NCI-H1105 treated with DMSO at 0.1 percent for 48 hours (cell line): ENCODE results near the gene LAMA1.
"Not testable (repeated sequence)": the region's sequence is repeated elsewhere in the genome, so short reads cannot be mapped to it uniquely, and the experiment has no call there.

ENCODE experiments used
- DNase-seq: peaks from one replicate; lab custom pipeline; 2025; lab: John Stamatoyannopoulos, UW

The LAMA1 gene, protein sequence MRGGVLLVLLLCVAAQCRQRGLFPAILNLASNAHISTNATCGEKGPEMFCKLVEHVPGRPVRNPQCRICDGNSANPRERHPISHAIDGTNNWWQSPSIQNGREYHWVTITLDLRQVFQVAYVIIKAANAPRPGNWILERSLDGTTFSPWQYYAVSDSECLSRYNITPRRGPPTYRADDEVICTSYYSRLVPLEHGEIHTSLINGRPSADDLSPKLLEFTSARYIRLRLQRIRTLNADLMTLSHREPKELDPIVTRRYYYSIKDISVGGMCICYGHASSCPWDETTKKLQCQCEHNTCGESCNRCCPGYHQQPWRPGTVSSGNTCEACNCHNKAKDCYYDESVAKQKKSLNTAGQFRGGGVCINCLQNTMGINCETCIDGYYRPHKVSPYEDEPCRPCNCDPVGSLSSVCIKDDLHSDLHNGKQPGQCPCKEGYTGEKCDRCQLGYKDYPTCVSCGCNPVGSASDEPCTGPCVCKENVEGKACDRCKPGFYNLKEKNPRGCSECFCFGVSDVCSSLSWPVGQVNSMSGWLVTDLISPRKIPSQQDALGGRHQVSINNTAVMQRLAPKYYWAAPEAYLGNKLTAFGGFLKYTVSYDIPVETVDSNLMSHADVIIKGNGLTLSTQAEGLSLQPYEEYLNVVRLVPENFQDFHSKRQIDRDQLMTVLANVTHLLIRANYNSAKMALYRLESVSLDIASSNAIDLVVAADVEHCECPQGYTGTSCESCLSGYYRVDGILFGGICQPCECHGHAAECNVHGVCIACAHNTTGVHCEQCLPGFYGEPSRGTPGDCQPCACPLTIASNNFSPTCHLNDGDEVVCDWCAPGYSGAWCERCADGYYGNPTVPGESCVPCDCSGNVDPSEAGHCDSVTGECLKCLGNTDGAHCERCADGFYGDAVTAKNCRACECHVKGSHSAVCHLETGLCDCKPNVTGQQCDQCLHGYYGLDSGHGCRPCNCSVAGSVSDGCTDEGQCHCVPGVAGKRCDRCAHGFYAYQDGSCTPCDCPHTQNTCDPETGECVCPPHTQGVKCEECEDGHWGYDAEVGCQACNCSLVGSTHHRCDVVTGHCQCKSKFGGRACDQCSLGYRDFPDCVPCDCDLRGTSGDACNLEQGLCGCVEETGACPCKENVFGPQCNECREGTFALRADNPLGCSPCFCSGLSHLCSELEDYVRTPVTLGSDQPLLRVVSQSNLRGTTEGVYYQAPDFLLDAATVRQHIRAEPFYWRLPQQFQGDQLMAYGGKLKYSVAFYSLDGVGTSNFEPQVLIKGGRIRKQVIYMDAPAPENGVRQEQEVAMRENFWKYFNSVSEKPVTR (N-terminal part only)

DNA sequence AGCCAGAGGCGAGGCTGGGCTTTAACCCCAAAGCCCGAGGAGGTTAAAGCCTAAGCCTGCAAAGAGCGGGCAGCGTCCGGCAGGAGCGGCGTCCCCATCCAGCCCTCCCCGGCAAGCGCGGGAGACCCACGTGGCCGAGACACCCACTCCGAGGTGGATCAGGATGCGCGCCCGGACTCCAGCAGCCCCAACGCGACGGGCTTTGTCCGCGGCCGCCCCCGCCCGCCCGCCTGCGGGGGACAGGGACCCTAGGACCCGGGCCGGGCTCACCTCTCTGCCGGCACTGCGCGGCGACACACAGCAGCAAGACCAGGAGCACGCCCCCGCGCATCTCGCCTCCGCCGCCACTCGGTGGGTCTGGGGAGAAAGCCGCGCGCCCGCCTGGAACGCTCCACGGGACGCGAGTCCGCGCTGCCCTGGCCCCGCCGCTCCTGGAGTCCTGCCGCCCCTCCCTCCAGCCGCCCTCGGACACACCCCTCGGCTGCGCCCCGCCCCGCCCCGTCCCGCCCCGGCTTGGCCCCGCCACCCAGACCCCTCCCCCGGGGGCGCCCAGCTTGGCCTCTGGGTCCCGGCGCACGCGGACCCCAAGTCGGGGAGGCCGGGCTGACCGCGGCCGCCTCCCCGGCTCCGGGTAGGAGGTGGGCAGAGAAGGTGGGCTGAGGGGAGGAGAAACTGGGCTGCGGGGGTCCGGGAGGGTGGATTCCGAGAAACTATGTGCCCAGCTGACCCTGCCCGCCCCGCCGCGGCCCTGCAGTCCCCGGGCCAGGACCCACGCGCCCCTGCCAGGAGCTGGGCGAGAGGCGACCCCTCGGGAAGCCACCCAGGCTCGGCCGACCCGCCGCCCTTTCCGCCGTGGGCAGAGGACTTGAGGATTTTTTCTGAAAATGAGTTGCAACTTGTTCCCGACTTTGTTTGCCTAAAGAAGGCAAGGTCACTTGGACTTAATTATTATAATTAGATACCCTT is at the start of gene LAMA1:
TSS of gene LAMA1 (minus strand) at position 408 of the 966 bp plus-strand sequence. CDS start at position 331, 77 bp downstream.
- no peak for DNase-seq

DNA sequence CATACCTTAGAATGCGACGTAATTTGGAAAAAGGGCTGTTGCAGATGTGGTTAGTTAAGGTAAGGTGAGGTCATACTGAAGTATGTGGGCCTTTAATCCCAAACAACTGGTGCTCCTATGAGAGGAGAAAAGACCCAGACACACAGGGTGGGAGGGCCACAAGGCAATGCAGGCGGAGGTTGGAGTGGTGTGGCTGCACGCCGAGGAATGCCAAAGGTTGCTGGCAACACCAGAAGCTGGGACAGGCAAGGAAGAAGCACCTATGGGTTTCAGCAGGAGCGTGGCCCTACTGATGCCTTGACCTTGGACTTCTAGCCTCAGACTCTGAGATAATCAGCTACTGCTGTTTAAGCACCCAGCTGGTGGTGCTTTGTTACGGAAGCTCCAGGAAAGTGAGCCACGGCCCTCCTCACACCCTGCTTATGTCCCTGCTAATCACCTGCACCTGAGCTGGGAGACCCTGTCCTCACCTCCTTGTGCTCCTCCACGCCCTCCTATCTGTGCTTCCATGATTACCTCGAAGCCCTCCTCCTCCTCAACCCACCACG is 48.3 kb upstream of the LAMA1 start:
- no peak for DNase-seq

DNA sequence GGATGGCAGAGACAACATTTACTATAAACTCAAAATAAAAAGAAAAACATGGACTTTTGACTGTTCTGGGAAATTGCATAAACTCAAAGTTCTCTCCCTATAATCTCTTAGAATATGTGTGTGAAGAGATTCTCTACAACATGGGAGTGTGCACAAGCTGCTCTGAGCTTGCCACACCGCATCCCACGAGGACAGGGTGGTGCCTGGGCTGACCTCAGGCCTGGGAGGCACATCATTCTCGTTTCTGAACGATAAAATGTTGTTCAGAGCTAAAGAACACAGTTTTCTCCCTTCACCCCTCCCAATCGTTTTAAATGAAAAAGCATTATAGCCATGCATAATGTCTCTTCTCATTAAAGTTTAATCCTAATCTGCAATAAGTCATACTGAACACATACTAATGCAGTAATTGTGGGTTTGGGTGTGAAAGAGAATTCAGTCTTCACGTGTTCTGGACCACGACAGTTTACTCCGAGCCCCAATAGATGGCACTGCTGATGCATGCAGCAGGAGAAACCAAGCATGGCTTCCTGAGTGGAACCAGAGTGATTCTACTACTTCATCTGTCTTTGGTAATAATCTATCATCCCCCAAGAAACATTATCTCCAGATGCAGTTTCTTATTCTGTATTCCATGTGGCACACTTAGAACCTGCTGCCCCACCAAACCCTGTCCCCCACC is 46.9 kb upstream of the LAMA1 start:
- DNase-seq, result peak; percentile 6

DNA sequence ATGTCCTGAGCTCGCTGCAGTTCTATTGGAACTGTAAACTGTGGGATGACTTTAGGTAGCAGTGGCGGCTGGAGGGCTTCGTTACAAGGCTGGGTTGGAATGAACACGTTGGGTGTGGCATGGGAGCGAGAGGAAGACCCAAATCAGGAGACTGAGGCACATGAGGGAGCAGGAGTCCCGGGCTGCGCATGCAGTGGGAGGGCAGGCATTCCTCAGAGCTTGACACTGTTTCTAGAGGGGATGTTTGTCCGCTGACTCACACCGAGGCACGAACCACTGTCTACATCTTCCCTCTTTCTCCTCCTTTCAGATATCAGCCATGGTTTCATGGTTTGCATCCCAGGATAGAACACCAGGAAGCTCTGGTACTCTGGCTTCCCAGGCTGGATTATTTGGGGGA is 40.6 kb upstream of the LAMA1 start:
- no peak for DNase-seq

DNA sequence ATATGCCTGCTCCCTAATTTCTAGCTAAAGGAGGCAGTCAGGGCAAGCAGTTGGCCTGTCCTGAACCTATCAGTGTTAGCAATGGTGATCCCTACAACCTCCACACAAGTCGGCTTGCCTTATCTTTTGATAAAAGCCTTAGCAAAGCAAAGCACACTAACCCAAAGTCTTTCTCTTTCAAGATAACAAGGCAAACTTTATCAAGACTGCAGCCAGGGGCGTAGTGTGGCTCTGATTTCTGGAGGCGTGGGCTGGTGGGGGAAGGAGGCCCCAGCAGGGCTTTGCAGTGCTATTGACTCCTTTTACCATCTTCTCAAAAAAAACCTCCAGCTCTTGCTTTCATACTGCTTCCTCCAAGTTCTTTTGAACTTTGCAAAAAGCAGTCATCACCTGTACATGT is 40.2 kb upstream of the LAMA1 start:
- DNase-seq, result no peak

DNA sequence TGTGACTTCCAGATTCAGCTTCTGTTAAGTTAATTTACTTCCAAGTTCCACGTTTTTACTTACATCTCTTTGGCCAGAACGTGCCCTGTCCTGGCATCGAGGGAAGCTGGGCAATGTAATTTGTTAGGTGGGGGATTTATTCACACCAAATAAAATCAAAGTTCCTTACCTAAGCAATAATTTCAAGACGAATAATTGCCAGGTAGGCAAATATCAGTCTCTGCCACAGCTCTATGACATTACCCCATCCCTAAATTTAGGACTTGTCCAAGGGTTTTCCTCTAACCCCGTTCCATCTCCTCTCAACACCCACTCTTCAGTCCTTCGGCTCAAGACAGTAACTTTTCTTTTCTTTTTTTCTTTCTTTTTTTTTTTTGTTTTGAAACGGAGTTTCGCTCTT is 38.3 kb upstream of the LAMA1 start:
- DNase-seq, result no peak

DNA sequence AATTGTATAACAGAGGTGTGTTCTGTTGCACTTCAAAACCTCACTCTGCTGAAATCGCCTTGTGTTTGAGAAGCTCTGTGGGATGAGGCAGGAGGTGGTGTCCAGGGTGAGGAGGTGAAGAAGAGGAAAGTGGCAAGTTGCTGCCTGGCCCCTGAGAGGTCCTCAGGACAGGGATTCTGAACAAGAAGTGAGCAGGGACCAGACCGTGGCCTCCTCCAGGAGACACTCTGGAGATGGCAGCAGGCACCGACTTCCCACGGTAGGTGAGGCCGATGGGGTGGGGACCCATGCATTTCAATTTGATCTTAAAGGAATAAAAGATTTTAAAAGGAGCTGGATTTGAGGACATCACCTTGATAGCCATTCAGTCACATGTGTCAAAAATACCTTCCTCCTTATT is 37.5 kb upstream of the LAMA1 start:
- no peak for DNase-seq

DNA sequence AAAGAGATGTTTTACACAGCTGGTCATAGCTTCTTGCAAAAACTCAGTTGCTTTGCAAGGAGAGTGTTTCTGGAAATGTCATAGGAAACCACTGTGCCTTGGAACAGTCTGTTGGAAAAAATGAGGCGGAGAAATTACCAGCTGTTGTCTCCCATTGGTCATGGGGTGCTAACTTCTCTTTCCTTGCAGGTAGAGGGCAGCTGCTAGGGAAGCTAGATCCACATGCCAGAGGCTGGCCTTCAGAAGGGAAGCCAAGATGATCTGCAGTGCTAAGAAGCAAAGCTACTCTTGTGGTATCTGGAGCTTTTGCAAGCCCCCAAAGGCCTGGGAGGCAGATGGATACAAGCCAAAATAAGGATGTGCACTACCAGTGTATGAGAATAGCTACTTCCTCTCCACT is 34.8 kb upstream of the LAMA1 start:
- no peak for DNase-seq

DNA sequence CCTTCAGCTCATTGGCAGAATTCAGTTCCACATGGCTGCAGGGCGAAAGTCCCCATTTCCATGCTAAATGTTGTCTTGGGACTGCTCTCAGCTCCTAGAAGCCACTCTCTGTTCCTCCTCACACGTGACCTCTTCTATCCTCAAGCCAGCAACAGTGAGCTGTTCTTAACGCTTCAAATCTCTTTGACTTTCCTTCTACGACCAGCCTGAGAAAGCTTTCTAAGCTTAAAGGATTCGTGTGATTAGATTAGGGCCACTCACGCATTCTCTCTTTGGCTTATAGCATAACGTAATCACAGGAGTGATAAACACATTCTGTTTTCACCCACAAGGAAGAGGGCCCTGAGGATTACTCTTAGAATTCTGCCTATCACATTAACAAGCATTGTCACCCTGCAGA is 29.8 kb upstream of the LAMA1 start:
- DNase-seq, result no peak

DNA sequence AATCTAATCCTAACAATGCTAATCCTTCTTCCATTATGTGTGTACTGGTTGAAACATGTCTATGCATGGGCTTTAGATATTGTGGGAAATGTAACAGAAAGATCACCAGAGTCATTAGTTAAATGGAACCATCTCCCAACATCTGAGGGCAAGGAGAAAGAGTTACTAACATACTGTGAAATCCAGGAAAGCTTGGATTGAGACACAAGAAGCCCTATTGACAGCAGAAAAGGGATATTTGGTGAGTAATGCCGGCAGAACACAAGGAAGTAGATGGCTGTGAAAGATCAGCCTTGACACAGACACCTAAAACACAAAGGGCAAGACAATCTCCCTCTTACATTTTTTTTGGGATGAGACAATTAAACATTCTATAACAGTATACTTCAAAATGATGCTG is 28.5 kb upstream of the LAMA1 start:
- DNase-seq, result no peak

DNA sequence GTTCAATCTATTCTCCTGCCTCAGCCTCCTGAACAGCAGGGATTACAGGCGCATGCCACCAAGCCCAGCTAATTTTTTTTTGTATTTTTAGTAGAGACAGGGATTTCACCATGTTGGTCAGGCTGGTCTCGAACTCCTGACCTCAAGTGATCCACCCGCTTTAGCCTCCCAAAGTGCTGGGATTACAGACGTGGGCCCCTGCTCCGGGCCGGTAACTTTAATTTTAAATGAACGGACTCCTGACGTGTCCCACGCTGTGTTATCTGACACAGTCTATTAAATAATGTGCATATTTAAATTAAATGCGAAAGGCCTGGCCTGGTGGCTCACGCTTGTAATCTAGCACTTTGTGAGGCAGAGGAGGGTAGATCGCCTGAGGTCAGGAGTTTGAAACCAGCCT is 27.3 kb upstream of the LAMA1 start:
- DNase-seq, result not testable (repeated sequence)

DNA sequence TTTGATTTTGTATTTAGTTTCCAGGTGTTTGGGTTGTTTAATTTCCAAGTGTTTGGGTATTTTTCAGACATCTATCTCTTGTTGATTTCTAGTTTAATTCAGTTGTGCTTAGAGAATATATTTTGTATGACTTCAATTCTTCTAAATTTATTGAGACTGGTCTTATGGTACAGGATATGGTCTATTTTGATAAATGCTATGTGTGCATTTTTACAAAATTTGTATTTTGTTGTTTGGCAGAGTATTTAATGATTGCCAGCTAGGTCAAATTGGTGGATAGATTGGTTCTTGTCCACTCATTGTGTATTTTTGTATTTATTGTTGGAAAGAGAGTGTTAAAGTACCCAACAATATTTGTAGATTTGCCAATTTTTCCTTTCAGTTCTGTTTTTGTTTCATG is 23.7 kb upstream of the LAMA1 start:
- no peak for DNase-seq

DNA sequence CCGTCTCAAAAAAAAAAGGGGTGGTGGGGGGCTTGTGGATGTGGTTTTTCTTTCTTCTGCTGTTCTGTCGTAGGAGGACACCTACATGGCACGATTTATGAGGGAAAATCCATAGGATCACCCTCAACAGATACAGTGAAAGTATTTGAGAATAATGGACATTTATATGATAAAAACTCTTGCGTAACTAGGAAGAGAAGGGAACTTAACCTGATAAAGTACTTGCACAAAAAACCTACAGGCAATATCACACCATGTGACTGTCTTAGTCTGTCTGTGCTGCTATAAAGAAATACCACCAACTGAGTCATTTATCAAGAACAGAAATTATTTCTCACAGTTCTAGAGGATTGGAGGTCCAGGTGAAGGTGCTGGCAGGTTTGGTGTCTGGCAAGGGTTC is 21.8 kb upstream of the LAMA1 start:
- no peak for DNase-seq

DNA sequence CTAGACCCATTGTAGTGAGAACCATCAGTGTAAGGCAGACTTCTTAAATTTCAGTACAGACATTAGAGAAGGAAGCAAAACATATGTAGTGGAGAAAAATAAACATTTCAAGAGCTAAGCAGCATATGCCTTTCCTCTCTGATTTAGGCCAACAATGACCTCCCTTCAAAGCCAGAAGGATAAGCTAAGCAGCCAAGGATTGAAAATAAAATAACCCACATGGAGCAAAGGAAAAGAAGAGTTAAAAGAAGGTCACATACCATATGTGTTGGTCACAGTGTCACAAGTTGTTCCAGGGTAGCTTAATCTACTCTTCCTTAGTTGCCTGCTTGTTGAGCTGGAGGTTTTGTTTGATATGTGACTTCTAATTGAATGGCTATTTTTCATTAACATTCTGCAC is 15.6 kb upstream of the LAMA1 start:
- no peak for DNase-seq

DNA sequence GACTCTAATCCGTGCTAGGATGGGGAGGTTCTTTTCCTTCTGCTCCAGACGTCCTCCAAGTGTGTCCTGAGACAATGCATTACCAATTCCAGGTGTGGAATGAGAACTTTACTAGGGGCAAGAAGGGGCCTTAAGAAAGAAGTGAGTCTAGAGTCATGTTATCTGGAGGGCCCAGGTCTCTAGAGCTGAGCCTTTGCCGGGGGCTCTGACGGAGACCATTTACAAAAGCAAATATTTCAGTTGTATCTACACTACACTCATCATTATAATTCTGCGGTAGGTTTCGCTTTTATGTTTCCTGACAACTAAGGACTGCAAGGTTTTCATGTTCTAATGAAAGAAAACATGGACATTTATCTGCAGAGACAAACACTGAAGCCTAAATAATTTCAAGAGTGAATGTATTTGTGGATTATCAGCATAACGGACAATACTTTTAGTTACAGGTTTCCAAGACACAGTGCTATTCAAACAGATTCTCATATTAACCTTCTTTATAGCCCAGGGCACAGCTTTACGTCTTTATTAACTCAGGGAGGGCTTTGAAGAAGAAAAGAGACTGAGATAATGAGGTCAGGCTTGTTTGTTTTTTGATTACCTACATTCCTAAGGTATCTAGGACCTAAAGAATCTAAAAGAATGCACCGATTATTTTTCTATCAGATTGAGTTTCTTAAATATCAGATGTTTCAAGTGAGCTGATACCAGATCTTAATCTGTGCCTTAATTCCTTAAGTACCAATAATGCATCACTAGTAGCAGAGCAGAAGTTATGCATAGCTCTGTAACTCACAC is 15.0 kb upstream of the LAMA1 start:
- no peak for DNase-seq

DNA sequence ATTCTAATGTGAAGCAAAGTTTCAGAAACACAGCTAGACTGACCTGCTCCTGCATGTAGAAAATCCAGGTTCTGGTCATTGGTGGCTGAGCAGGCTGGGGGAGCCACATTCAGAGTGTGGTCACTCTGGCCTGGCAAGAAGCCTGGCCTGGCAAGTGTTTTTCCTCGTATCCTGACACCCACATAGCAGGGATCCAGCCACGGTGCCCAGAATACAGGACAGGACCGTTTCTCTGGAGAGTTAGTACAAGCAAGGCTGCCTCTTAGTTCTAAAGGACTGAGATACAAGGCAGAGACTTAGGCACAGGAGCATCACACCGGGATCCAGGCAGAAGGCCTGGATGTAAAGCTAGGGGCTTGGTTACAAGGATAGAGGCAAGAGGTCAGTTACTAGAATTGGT is 4.8 kb upstream of the LAMA1 start:
- DNase-seq, result no peak

DNA sequence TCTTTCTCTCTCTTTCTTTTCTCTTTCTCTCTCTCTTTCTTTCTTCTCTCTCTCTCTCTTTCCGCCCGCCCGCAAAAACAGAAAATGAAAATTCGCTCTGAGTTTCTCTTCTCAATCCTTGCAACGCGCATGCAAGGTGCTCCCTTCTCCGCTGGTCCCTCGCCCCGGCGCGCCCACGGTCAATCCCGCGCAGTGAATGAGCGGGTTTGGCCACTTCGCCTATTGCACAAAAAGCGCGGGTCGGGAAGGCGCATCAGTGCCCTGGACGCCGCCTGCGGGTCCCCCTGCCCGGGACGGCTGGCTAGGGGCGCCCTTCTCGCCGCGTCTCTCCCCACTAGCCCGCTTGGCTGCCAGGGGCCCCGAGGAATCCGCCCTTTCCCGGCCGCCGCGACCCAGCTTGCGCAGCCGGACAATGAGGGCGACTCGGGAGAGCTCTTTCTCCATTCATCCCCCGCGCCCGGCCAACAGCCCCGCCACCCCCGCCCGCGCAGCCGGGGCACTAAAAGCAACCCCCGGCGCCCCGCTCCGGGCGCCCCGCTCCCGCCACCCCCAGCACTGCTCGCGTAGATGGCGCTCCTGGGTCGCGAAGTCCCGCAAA is 706 bp downstream of the LAMA1 start:
- DNase-seq, result no peak

DNA sequence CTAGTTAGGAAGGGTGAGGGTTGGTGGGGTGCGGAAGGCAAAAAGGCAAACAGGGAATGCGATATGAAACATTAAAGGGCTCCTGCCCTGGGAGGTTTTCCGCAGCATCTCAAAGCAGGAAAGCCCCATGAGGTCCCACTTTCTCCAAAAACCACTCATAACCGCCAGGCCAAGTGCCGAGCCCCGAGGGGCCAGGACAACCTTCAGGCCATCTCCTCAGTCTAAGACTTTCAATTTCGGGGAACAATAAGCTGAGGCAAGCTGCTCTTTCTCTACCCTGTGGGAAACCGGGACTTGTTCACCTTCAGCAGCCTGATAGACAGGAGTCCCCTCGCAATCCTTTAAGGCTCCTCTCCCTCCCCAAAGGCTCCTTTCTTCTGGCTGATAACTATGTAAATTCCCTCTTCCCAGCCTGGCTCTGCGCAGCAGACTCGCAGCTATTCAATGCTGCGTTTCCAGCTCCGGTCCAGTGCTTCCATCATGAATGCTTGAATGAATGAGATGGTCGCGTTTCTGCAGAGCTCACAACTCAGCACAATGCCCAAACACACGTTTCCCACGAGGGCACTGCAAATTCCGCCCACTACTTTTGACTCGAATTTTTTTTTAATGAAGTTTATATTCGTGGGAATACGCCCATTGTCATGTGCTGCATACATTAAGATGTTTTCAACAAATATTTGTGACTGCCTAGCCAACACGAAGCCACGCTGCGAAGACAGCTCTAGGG is 1.4 kb downstream of the LAMA1 start:
- no peak for DNase-seq
